Panc1 (cell line): ENCODE results near the gene NUP93.

ENCODE experiments used
- CTCF ChIP-seq: fragments of 450-650 bp; IDR thresholded peaks from 2 replicates; pipeline ENCODE4 v1.5.1; 2017; ENCODE audit warnings: mild to moderate bottlenecking
- POLR2AphosphoS5 ChIP-seq: IDR thresholded peaks from 2 replicates; pipeline ENCODE4 v1.6.1; 2012; ENCODE audit warnings: mild to moderate bottlenecking, low read depth, low read length, moderate library complexity
- REST ChIP-seq, 2 experiments: IDR thresholded peaks; 2 replicates each; pipeline ENCODE4 v1.6.1; 2011 to 2012; ENCODE audit warnings: low read depth in 2 of 2, control low read depth in 1 of 2, low read length in 1 of 2, mild to moderate bottlenecking in 1 of 2, moderate library complexity in 1 of 2; ENCODE audit not compliant: insufficient read depth in 1 of 2
- SIN3A ChIP-seq: IDR thresholded peaks from 2 replicates; pipeline ENCODE4 v1.6.1; 2012; ENCODE audit warnings: low read depth, mild to moderate bottlenecking, low read length, moderate library complexity, borderline replicate concordance; ENCODE audit not compliant: insufficient read depth
- TCF7L2 ChIP-seq: IDR thresholded peaks from 2 replicates; pipeline ENCODE4 v1.6.1; 2011; ENCODE audit warnings: mild to moderate bottlenecking, low read depth, low read length, inconsistent platforms

- TF ChIP-seq CTCF (no peak), REST (IDR thresholded peaks at IDR 0.05; ENCODE audit: insufficient read depth in 1 of 2, low read depth in 2 of 2, low read length in 1 of 2) (no peak), POLR2AphosphoS5 (no peak), TCF7L2 (no peak), SIN3A (no peak)
Observed at GRCh38 chr16:56824804-56825203, 94.9 kb downstream of the NUP93 start.
